GM21825 (cell line): Measurements from ENCODE around the gene PIP5K1A.

ENCODE experiments used
- ATAC-seq: cut with Tn5 transposase; IDR thresholded peaks from one replicate; pipeline ENCODE4 v1.9.1; 2021; ENCODE audit warnings: mild to moderate bottlenecking, moderate library complexity; ENCODE audit not compliant: unreplicated experiment

Gene PIP5K1A

GRCh38 chr1:151288502-151288901 lies 90.2 kb downstream of the PIP5K1A start:
- ATAC-seq = no peak

- ATAC-seq = no peak
Observed at GRCh38 chr1:151289080-151289935, 91.0 kb downstream of the PIP5K1A start.

GRCh38 chr1:151289991-151290708 lies 91.8 kb downstream of the PIP5K1A start:
- no peak for ATAC-seq

- no peak for ATAC-seq
Observed at GRCh38 chr1:151290709-151291303, 92.5 kb downstream of the PIP5K1A start.

GRCh38 chr1:151292207-151293030 lies 94.1 kb downstream of the PIP5K1A start:
- ATAC-seq = no peak

- no peak for ATAC-seq
Observed at GRCh38 chr1:151293093-151293492, 94.7 kb downstream of the PIP5K1A start.

- no peak for ATAC-seq
Observed at GRCh38 chr1:151294742-151295462, 96.5 kb downstream of the PIP5K1A start.
